Heart right ventricle (tissue), 16 donors: ENCODE measurements around the gene TIMM21. TPM values are rescaled to one million over a fixed set of nuclear protein-coding genes. Genes with fewer than 3 reads are reported as not detected.

Source experiments
- ATAC-seq, 8 donors: fragments of 200-7000 bp; cut with Tn5 transposase; one replicate each; pipeline ENCODE4 v1.9.1; 2020; ENCODE audit warnings: mild to moderate bottlenecking in 8 of 8, moderate library complexity in 8 of 8, moderate number of reproducible peaks in 1 of 8
- DNase-seq, 2 donors: peaks; one replicate each; pipeline ENCODE4 v3.0.0-alpha.2; 2020
- H3K27ac ChIP-seq, 10 donors: fragments of 200-600 bp; sonication (generic) in 2 of 10; one replicate each; pipeline versions ENCODE4 v1.5.0 to v1.8.0; 2020 to 2022; ENCODE audit warnings: mild to moderate bottlenecking in 3 of 10
- H3K27me3 ChIP-seq, 7 donors: fragments of 200-600 bp; one replicate each; pipeline ENCODE4 v1.8.0; 2021 to 2022; ENCODE audit warnings: mild to moderate bottlenecking in 2 of 7
- H3K36me3 ChIP-seq, 9 donors: fragments of 200-600 bp; sonication (generic) in 1 of 9; one replicate each; pipeline versions ENCODE4 v1.5.0 to v1.8.0; 2020 to 2022; ENCODE audit warnings: mild to moderate bottlenecking in 2 of 9
- H3K4me1 ChIP-seq, 9 donors: fragments of 200-600 bp; sonication (generic) in 1 of 9; one replicate each; pipeline versions ENCODE4 v1.5.0 to v1.8.0; 2020 to 2022; ENCODE audit warnings: mild to moderate bottlenecking in 4 of 9
- H3K4me3 ChIP-seq, 10 donors: fragments of 200-600 bp; sonication (generic) in 2 of 10; one replicate each; pipeline versions ENCODE4 v1.5.0 to v1.8.0; 2020 to 2022; ENCODE audit warnings: mild to moderate bottlenecking in 7 of 10, moderate library complexity in 2 of 10
- H3K9me3 ChIP-seq, 11 donors: fragments of 200-600 bp in 10 of 11; sonication (generic) in 2 of 11; one replicate each; pipeline versions ENCODE4 v1.5.0 to v1.8.0; 2013 to 2022; ENCODE audit warnings: mild to moderate bottlenecking in 2 of 11, control low read depth in 1 of 11, moderate library complexity in 1 of 11
- WGBS, 2 donors: extraction: QIAGEN DNeasy Blood & Tissue Kit; methylation state at CpG; one replicate each; pipeline ENCODE4 v1.1.7; 2013; ENCODE audit warnings: inconsistent platforms in 1 of 2; 5-methylcytosine and 5-hydroxymethylcytosine counted together
- intact Hi-C, 10 donors: fragments of 100-400 bp; cut with DNase I; formaldehyde crosslinking; loops; one replicate each; pipeline versions ENCODE4 v1.11.1 to v1.14.2; 2022
- polyA plus RNA-seq, 2 donors: library from polyadenylated mRNA; stranded (reverse); fragments of 200-250 nt; gene quantifications; one replicate each; pipeline ENCODE4 v1.2.3, GENCODE V29; 2013
- total RNA-seq, 10 donors: library from RNA; stranded (reverse); fragmentation: NEBNext Ultra II Directional in 3 of 10; extraction: Animal tissue kit (Norgen Biotek cat#: 25700) in 3 of 10; gene quantifications; one replicate each; pipeline versions ENCODE4 v1.2.1 to v1.2.4, GENCODE V29; 2021 to 2023
- TF ChIP-seq, protein P1 (sequence below), 9 donors: fragments of 200-600 bp; sonication (generic) in 2 of 9; IDR thresholded peaks; one replicate each; pipeline versions ENCODE4 v1.5.0 to v1.8.0; 2021 to 2022; ENCODE audit warnings: antibody characterized with exemption in 9 of 9, mild to moderate bottlenecking in 5 of 9, moderate library complexity in 1 of 9
- donor health status: Arrhythmogenic right ventricular cardiomyopathy.
- donor health status: ischemic (EF 13 %, LVEDD 7.1; RV severe dilation, severe dysfunction).
- donor health status: healthy with polysubstance abuse.
- donor health status: DM: no; HTN: yes; CAD: no.
- donor health status: DM: no; HTN: no; CAD: no.
- donor health status: ischemic (EF 25% LVEDD 6.9; RV normal size, moderate dysfunction).
- donor health status: ischemic (EF 25% LVEDD 5.7; RV mildly dilated, moderate dysfunction).
- donor health status: healthy.
- donor health status: DM: yes; HTN: yes; CAD: no.
- donor health status: Ischemic cardiomyopathy.
- donor health status: ischemic (EF 35%, LVEDD 5.7; RV mildly dilated, moderate dysfunction).
- donor health status: nonischemic (EF 11% LVEDD 7.7; RV severe dilation, severe dysfunction).
- donor health status: DM: yes; HTN: yes; CAD: no.
- donor health status: PGD.
- donor health status: ischemic (EF 29% LVEDD 5.4; RV normal size, mild dysfunction).
- donor health status: nonischemic (EF 23%, LVEDD 6.1; RV moderate dilation, normal function).

Gene TIMM21
- total and polyA plus RNA-seq, 12 donors = 64.4 to 141 (median 120) TPM

DNA sequence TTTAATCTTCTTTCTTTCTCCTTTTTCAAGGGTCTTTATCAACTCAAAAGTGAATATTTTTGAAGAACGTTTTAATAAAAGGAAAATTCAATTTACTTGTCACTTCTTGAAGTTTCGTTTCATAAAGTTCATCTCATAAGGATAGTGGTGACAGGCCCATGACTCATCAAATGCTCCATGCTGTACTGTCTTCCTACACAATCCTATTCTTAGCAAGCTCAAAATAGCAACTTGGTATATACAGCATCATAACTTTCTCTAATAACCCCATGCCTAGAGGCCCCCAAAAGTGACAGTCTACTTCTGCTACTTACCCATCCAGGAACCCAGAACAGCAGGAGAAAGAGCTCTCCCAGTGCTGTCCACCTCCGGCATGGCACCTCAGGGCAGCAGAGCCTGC is 8.4 kb upstream of the TIMM21 start:
- Histone ChIP-seq H3K27me3 (peaks cover 0 to 5% (median 0%) of the 10 kb centered on the region in 7 donors), H3K36me3 (no peaks in the 10 kb centered on the region), H3K4me1 (peaks cover 0 to 14% (median 0%) of the 10 kb centered on the region in 9 donors), H3K27ac (no peak overlapping the region), H3K4me3 (no peak overlapping the region), H3K9me3 (no peaks in the 10 kb centered on the region)
- intact Hi-C loops = no loop called here
- DNase-seq (no peak), ATAC-seq (no peak)
- WGBS, 2 donors = 51% methylated on average over 3 of the region's 3 CpGs
- TF ChIP-seq, protein P1, sequence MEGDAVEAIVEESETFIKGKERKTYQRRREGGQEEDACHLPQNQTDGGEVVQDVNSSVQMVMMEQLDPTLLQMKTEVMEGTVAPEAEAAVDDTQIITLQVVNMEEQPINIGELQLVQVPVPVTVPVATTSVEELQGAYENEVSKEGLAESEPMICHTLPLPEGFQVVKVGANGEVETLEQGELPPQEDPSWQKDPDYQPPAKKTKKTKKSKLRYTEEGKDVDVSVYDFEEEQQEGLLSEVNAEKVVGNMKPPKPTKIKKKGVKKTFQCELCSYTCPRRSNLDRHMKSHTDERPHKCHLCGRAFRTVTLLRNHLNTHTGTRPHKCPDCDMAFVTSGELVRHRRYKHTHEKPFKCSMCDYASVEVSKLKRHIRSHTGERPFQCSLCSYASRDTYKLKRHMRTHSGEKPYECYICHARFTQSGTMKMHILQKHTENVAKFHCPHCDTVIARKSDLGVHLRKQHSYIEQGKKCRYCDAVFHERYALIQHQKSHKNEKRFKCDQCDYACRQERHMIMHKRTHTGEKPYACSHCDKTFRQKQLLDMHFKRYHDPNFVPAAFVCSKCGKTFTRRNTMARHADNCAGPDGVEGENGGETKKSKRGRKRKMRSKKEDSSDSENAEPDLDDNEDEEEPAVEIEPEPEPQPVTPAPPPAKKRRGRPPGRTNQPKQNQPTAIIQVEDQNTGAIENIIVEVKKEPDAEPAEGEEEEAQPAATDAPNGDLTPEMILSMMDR (IDR thresholded peaks at IDR 0.05) = no peak

DNA sequence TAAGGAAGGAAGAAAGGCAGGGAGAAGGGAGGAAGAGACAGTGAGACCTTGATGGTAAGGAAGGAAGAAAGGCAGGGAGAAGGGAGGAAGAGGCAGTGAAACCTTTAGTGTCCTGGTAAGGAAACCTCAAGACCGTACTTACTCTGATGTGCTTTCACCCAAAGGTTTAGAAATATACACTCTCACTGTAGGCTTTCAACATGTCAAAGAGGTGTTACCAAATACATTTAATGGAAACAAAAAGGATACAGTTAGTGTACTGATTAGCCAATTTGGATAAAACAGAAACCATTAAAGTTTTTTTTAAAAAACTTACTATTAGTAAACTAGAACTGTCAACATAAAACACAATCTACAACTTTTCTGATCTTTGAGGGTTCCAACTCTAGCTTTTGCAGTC is 7.7 kb upstream of the TIMM21 start:
- TF ChIP-seq, protein P1 (IDR thresholded peaks at IDR 0.05) = no peak
- Histone ChIP-seq H3K36me3 (no peaks in the 10 kb centered on the region), H3K27ac (no peak overlapping the region), H3K4me3 (no peak overlapping the region), H3K9me3 (no peaks in the 10 kb centered on the region), H3K27me3 (peaks cover 0 to 5% (median 0%) of the 10 kb centered on the region in 7 donors), H3K4me1 (peaks cover 0 to 14% (median 0%) of the 10 kb centered on the region in 9 donors)
- DNase-seq (no peak), ATAC-seq (no peak)
- intact Hi-C loops = no loop called here
- WGBS, 2 donors = 74 to 82% methylated on average over 1 of the region's 1 CpG

DNA sequence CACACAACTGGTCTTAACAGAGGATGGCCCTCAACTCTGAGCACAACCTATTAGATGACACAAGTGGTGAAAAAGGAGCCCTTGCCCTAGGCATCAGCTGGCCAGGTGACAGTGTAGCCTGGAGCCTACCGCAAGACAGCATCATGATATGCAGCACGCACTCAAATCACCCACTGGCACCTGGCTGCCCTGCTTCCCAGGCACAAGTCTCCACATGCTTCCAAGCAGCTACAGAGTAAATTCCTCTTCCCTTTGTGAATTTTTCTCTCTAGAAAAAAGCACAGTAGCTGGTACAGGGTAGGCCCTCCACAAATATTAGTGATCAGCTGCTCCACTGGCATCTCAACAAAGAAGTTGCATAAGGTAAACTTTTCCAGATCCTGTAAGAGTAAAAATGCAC is 6.7 kb upstream of the TIMM21 start:
- peaks cover 0 to 5% (median 0%) of the 10 kb centered on the region in 7 donors for H3K27me3 ChIP-seq
- intact Hi-C loops = no loop called here
- no peak overlapping the region for H3K4me3 ChIP-seq
- 91 to 92% methylated on average over 2 of the region's 2 CpGs for WGBS, 2 donors
- TF ChIP-seq, protein P1 (IDR thresholded peaks at IDR 0.05) = no peak
- DNase-seq (no peak), ATAC-seq (no peak)
- H3K9me3 ChIP-seq = no peaks in the 10 kb centered on the region
- H3K27ac ChIP-seq = no peak overlapping the region
- no peaks in the 10 kb centered on the region for H3K36me3 ChIP-seq
- H3K4me1 ChIP-seq = peaks cover 0 to 14% (median 0%) of the 10 kb centered on the region in 9 donors

DNA sequence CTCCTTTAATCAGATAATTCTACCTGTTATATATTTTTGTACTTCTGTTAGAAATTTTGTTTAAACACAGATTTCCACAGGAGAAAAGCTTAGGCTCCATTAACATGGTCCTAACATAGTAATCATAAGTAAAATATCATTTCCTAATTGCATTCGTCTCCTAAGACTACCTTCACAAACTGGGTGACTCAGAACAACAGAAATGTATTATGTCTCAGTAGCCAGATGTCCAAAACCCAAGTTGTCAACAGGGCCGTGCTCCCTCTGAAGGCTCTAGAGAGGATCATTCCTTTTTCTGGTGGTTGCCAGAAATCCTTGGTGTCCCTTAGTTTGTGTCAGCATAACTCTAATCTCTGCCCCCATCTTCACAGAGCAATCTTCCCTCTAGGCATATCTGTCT is 6.1 kb upstream of the TIMM21 start:
- TF ChIP-seq, protein P1 (IDR thresholded peaks at IDR 0.05) = no peak
- ATAC-seq (no peak), DNase-seq (no peak)
- Histone ChIP-seq H3K27me3 (peaks cover 0 to 5% (median 0%) of the 10 kb centered on the region in 7 donors), H3K4me1 (peaks cover 0 to 19% (median 3%) of the 10 kb centered on the region in 9 donors), H3K9me3 (no peaks in the 10 kb centered on the region), H3K4me3 (no peak overlapping the region), H3K36me3 (no peaks in the 10 kb centered on the region), H3K27ac (no peak overlapping the region)
- WGBS, 2 donors = 68 to 73% methylated on average over 2 of the region's 2 CpGs
- intact Hi-C loops = no loop called here
